Keratinocyte (primary cell): Measurements from ENCODE around the gene CELF2. TPM values are rescaled to one million over a fixed set of nuclear protein-coding genes. Genes with fewer than 3 reads are reported as not detected.

Source experiments
- DNase-seq: peaks from one replicate; pipeline ENCODE4 v3.0.0-alpha.2; 2011; ENCODE audit warnings: low read depth, missing footprints, low spot score
- FAIRE-seq: peaks from 2 replicates; lab custom pipeline; 2011; peaks lifted over from hg19 to GRCh38; lab: Jason Lieb, UNC
- H2AFZ ChIP-seq: 2 replicates; pipeline ENCODE4 v1.6.0; 2012; ENCODE audit warnings: low read length, control low read depth, inconsistent platforms; ENCODE audit not compliant: control insufficient read depth
- H3K27ac ChIP-seq: 2 replicates; pipeline ENCODE4 v1.5.1; 2011; ENCODE audit warnings: low read length; ENCODE audit not compliant: control insufficient read depth, insufficient read depth
- H3K27me3 ChIP-seq: 3 replicates; pipeline ENCODE4 v1.6.0; 2011; ENCODE audit warnings: low read length; ENCODE audit not compliant: control insufficient read depth, insufficient read depth; ENCODE audit errors: extremely low read depth
- H3K36me3 ChIP-seq, 2 experiments: 2 replicates in 1 of 2; 3 replicates in 1 of 2; pipeline ENCODE4 v1.5.1; 2011; ENCODE audit warnings: low read length in 2 of 2, mild to moderate bottlenecking in 1 of 2; ENCODE audit not compliant: control insufficient read depth in 2 of 2, insufficient read depth in 2 of 2; ENCODE audit errors: extremely low read depth in 1 of 2
- H3K4me1 ChIP-seq: 3 replicates; pipeline ENCODE4 v1.5.1; 2011; ENCODE audit warnings: low read length; ENCODE audit not compliant: control insufficient read depth, insufficient read depth; ENCODE audit errors: extremely low read depth
- H3K4me2 ChIP-seq: 3 replicates; pipeline ENCODE4 v1.6.0; 2011; ENCODE audit warnings: low read depth, low read length; ENCODE audit not compliant: control insufficient read depth, insufficient read depth; ENCODE audit errors: extremely low read depth
- H3K4me3 ChIP-seq, 3 experiments: fragments of 200-600 bp in 1 of 3; sonication (generic) in 1 of 3; 2 replicates in 2 of 3; 3 replicates in 1 of 3; pipeline ENCODE4 v1.5.1; 2011 to 2016; ENCODE audit warnings: low read length in 3 of 3, mild to moderate bottlenecking in 3 of 3, control low read depth in 2 of 3, inconsistent platforms in 1 of 3, low read depth in 1 of 3, mixed read lengths in 1 of 3, mixed run types in 1 of 3, moderate library complexity in 1 of 3; ENCODE audit not compliant: control insufficient read depth in 2 of 3, insufficient read depth in 2 of 3; ENCODE audit errors: extremely low read depth in 1 of 3
- H3K79me2 ChIP-seq: 2 replicates; pipeline ENCODE4 v1.6.0; 2012; ENCODE audit warnings: low read length; ENCODE audit not compliant: control insufficient read depth, insufficient read depth
- H3K9ac ChIP-seq: 3 replicates; pipeline ENCODE4 v1.6.0; 2011; ENCODE audit warnings: low read length; ENCODE audit not compliant: control insufficient read depth, insufficient read depth; ENCODE audit errors: extremely low read depth
- H3K9me1 ChIP-seq: 3 replicates; pipeline ENCODE4 v1.6.0; 2011; ENCODE audit warnings: low read length; ENCODE audit not compliant: control insufficient read depth, insufficient read depth; ENCODE audit errors: extremely low read depth
- H3K9me3 ChIP-seq: 2 replicates; pipeline ENCODE4 v1.5.1; 2012; ENCODE audit warnings: low read depth, low read length; ENCODE audit not compliant: control insufficient read depth
- H4K20me1 ChIP-seq: 3 replicates; pipeline ENCODE4 v1.6.0; 2011; ENCODE audit warnings: low read length; ENCODE audit not compliant: control insufficient read depth, insufficient read depth; ENCODE audit errors: extremely low read depth
- EZH2 ChIP-seq: IDR thresholded peaks from one replicate; pipeline ENCODE4 v1.6.1; 2012; ENCODE audit warnings: inconsistent platforms, mild to moderate bottlenecking, low read length, moderate library complexity
- dilution Hi-C: fragments of 300-500 bp; cut with MboI; formaldehyde crosslinking; loops from one replicate; pipeline ENCODE4 v1.7.0; 2020; ENCODE audit warnings: low sequenced_read_pairs; ENCODE audit not compliant: extremely low pct_ligation_motif_present
- polyA plus RNA-seq, 5 experiments: library from polyadenylated mRNA; depleted of rRNA in 3 of 5; stranded (reverse) in 3 of 5; stranded (forward) in 1 of 5; unstranded in 1 of 5; fragments of >200 nt; gene quantifications; 1 replicate in 1 of 5; 2 replicates in 3 of 5; 3 replicates in 1 of 5; pipeline versions ENCODE4 v1.2.1 to v1.2.3, GENCODE V29; 2011 to 2012; ENCODE audit warnings: missing spikeins in 2 of 5, low read depth in 1 of 5, low replicate concordance in 1 of 5
- TF ChIP-seq, protein P1 (sequence below), 3 experiments: IDR thresholded peaks in 1 of 3; conservative IDR thresholded peaks in 1 of 3; optimal IDR thresholded peaks in 1 of 3; 2 replicates in 2 of 3; 3 replicates in 1 of 3; pipeline versions ENCODE3 to v1.5.1; 2011; ENCODE audit warnings: low read length in 3 of 3, mild to moderate bottlenecking in 3 of 3, moderate library complexity in 2 of 3, control low read depth in 1 of 3, inconsistent platforms in 1 of 3; ENCODE audit not compliant: insufficient read depth in 2 of 3; ENCODE audit errors: extremely low read depth in 1 of 3

CELF2 gene
- polyA plus RNA-seq, 1 donor (not counting 4 experiments of a cell fraction or from before 2014, with no cell fraction given) = 9.8 TPM

DNA sequence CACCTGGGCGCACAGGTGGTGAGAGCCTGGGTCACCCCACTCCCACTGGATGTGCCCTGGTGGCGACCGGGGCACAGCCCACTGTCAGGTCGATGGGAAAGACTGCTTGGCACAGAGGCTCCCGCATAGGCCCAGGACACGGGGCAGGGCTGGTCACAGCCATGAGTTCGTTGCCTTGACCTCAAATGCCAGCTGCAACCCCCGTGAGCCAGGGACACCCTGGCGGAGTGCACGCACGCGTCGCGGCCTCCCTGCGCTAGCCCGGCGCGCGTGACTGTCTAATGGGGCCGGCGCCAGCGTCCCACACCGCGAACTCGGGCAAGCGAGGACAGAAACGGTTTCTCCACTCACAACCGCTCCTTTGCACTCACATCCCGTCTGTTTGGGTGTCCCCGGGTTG is 326.4 kb downstream of the CELF2 start:
- no peak for DNase-seq
- H3K4me3 ChIP-seq = no peak overlapping the region
- H3K36me3 ChIP-seq = no peaks in the 10 kb centered on the region
- dilution Hi-C loops = no loop called here
- no peaks in the 10 kb centered on the region for H4K20me1 ChIP-seq
- H3K4me1 ChIP-seq = no peaks in the 10 kb centered on the region
- TF ChIP-seq, protein P1, sequence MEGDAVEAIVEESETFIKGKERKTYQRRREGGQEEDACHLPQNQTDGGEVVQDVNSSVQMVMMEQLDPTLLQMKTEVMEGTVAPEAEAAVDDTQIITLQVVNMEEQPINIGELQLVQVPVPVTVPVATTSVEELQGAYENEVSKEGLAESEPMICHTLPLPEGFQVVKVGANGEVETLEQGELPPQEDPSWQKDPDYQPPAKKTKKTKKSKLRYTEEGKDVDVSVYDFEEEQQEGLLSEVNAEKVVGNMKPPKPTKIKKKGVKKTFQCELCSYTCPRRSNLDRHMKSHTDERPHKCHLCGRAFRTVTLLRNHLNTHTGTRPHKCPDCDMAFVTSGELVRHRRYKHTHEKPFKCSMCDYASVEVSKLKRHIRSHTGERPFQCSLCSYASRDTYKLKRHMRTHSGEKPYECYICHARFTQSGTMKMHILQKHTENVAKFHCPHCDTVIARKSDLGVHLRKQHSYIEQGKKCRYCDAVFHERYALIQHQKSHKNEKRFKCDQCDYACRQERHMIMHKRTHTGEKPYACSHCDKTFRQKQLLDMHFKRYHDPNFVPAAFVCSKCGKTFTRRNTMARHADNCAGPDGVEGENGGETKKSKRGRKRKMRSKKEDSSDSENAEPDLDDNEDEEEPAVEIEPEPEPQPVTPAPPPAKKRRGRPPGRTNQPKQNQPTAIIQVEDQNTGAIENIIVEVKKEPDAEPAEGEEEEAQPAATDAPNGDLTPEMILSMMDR (optimal IDR thresholded peaks at IDR 0.05 in 1 of 3, IDR thresholded peaks at IDR 0.05 in 1 of 3, conservative IDR thresholded peaks at IDR 0.05 in 1 of 3; ENCODE audit: extremely low read depth in 1 of 3, insufficient read depth in 2 of 3, low read length in 3 of 3) = no peak
- TF ChIP-seq EZH2 = no peak
- H2AFZ ChIP-seq = no peak overlapping the region
- FAIRE-seq = no peak
- no peaks in the 10 kb centered on the region for H3K9me1 ChIP-seq
- no peak overlapping the region for H3K4me2 ChIP-seq
- no peak overlapping the region for H3K27ac ChIP-seq
- H3K79me2 ChIP-seq = no peaks in the 10 kb centered on the region
- no peak overlapping the region for H3K9ac ChIP-seq
- H3K27me3 ChIP-seq = no peaks in the 10 kb centered on the region
- H3K9me3 ChIP-seq = no peaks in the 10 kb centered on the region

DNA sequence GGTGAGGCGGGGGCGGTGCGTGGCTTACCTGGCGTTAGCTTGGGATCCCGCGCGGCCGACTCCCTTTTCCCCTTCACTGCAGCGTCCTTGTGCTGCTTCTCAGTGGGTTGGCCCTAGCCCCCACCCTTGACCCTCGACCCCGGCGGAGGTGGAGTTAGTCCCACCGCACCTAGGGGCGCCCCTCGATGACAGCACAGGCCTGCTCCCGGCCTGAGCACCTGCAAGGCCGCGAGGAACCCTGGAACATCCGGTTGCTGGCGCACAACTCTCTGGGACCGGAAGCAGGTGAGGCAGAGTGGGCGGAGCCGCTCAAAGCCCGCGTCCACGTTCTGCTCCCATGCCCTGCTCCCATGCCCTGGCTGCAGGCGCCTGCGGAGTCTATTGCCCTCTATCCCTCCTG is 326.9 kb downstream of the CELF2 start:
- Histone ChIP-seq H2AFZ (no peak overlapping the region), H3K4me3 (no peak overlapping the region), H3K27me3 (no peaks in the 10 kb centered on the region), H3K9me1 (no peaks in the 10 kb centered on the region), H3K27ac (no peak overlapping the region), H3K9me3 (no peaks in the 10 kb centered on the region), H3K9ac (no peak overlapping the region), H3K36me3 (no peaks in the 10 kb centered on the region), H3K79me2 (no peaks in the 10 kb centered on the region), H3K4me1 (no peaks in the 10 kb centered on the region), H3K4me2 (no peak overlapping the region), H4K20me1 (no peaks in the 10 kb centered on the region)
- TF ChIP-seq, protein P1 (optimal IDR thresholded peaks at IDR 0.05 in 1 of 3, IDR thresholded peaks at IDR 0.05 in 1 of 3, conservative IDR thresholded peaks at IDR 0.05 in 1 of 3; ENCODE audit: extremely low read depth in 1 of 3, insufficient read depth in 2 of 3, low read length in 3 of 3) = no peak
- no peak for TF ChIP-seq EZH2
- dilution Hi-C loops = no loop called here
- DNase-seq (no peak), FAIRE-seq (no peak)
